Regular cardiac myocyte (primary cell): Measurements from ENCODE around the gene GIN1. TPM values are rescaled to one million over a fixed set of nuclear protein-coding genes. Genes with fewer than 3 reads are reported as not detected.

Experiments used
- total RNA-seq: library from RNA; depleted of rRNA; stranded (reverse); fragments of >200 nt; gene quantifications from 2 replicates; pipeline ENCODE4 v1.2.3, GENCODE V29; 2014

GIN1 gene
- total RNA-seq = 5.9 and 6.2 TPM in 2 replicates

GRCh38 chr5:103119765-103120606, at the start of gene GIN1, which contains the start of gene PPIP5K2:
Gene GIN1, minus strand, starts transcription at chr5:103120138. Its CDS starts 11,431 bp downstream, at chr5:103108707.
Gene PPIP5K2, plus strand, starts transcription at chr5:103120301. Its CDS starts 9,289 bp downstream, at chr5:103129590.

Other genes with a start within 250 kb of the GIN1 start
- gene PPIP5K2, start 163 bp upstream of the GIN1 start, total RNA-seq = 40.6 and 48.3 TPM in 2 replicates
- 26.5 and 41.0 TPM in 2 replicates for gene MACIR, start 138.6 kb upstream of the GIN1 start, total RNA-seq